OCI-LY1 (cell line): ENCODE results near the gene OXSR1.

ENCODE experiments used
- H2AFZ ChIP-seq: fragments of 200-600 bp; sonication (generic), shearing (Covaris generic); 2 replicates; pipeline ENCODE4 v1.6.0; 2014; ENCODE audit warnings: antibody characterized with exemption, mild to moderate bottlenecking, low read length
- H3F3A ChIP-seq: fragments of 200-600 bp; sonication (generic), shearing (Covaris generic); 2 replicates; pipeline ENCODE4 v1.6.0; 2014; ENCODE audit warnings: mild to moderate bottlenecking, antibody characterized with exemption, low read length, moderate library complexity; ENCODE audit not compliant: insufficient read depth
- H3K27ac ChIP-seq: fragments of 200-600 bp; sonication (generic); 2 replicates; pipeline ENCODE4 v1.5.1; 2014; ENCODE audit warnings: low read length, mixed run types, mild to moderate bottlenecking, low read depth; ENCODE audit not compliant: poor library complexity, severe bottlenecking
- H3K27me3 ChIP-seq: fragments of 200-600 bp; sonication (generic); 2 replicates; pipeline ENCODE4 v1.6.0; 2014; ENCODE audit warnings: antibody characterized with exemption, mild to moderate bottlenecking, low read length, moderate library complexity; ENCODE audit not compliant: insufficient read depth
- H3K36me3 ChIP-seq: fragments of 200-600 bp; sonication (generic); 2 replicates; pipeline ENCODE4 v1.6.1; 2014; ENCODE audit warnings: mild to moderate bottlenecking, antibody characterized with exemption, low read length, moderate library complexity, mixed read lengths; ENCODE audit not compliant: insufficient read depth
- H3K4me1 ChIP-seq: fragments of 200-600 bp; sonication (generic); 2 replicates; pipeline ENCODE4 v1.5.1; 2014; ENCODE audit warnings: mild to moderate bottlenecking, low read length, moderate library complexity; ENCODE audit not compliant: insufficient read depth, severe bottlenecking
- H3K4me2 ChIP-seq: fragments of 200-600 bp; sonication (generic), shearing (Covaris generic); 2 replicates; pipeline ENCODE4 v1.6.1; 2014; ENCODE audit warnings: low read length
- H3K4me3 ChIP-seq: fragments of 200-600 bp; sonication (generic); 2 replicates; pipeline ENCODE4 v1.5.1; 2014; ENCODE audit warnings: low read length, low read depth, mild to moderate bottlenecking, mixed read lengths; ENCODE audit not compliant: poor library complexity, severe bottlenecking
- H3K79me2 ChIP-seq: fragments of 200-600 bp; shearing (Covaris generic); 2 replicates; pipeline ENCODE4 v1.6.1; 2016; ENCODE audit warnings: mixed run types, low read length, mixed read lengths; ENCODE audit not compliant: insufficient read depth
- H3K9ac ChIP-seq: fragments of 200-600 bp; sonication (generic), shearing (Covaris generic); 2 replicates; pipeline ENCODE4 v1.6.1; 2014; ENCODE audit warnings: mild to moderate bottlenecking, low read length, mixed read lengths
- H3K9me2 ChIP-seq: fragments of 200-600 bp; sonication (generic), shearing (Covaris generic); 2 replicates; pipeline ENCODE4 v1.6.1; 2014; ENCODE audit warnings: low read depth, mild to moderate bottlenecking, low read length, mixed read lengths
- H3K9me3 ChIP-seq: fragments of 200-600 bp; shearing (Covaris generic); 2 replicates; pipeline ENCODE4 v1.6.1; 2014; ENCODE audit warnings: low read length, mixed read lengths
- H4K20me1 ChIP-seq: fragments of 200-600 bp; sonication (generic), shearing (Covaris generic); 2 replicates; pipeline ENCODE4 v1.6.0; 2016; ENCODE audit warnings: mild to moderate bottlenecking, low read length; ENCODE audit not compliant: insufficient read depth
- EZH2 ChIP-seq: fragments of 200-600 bp; sonication (generic), shearing (Covaris generic); IDR thresholded peaks from 2 replicates; pipeline ENCODE4 v1.8.0; 2017; ENCODE audit warnings: borderline replicate concordance, mixed run types, mild to moderate bottlenecking, antibody characterized with exemption, low read length, moderate library complexity, mixed read lengths
- TF ChIP-seq, protein P1 (sequence below): fragments of 200-600 bp; sonication (generic), shearing (Covaris generic); IDR thresholded peaks from 2 replicates; pipeline ENCODE4 v1.5.1; 2017; ENCODE audit warnings: mild to moderate bottlenecking, antibody characterized with exemption, low read length, moderate library complexity, mixed read lengths

OXSR1 gene

DNA sequence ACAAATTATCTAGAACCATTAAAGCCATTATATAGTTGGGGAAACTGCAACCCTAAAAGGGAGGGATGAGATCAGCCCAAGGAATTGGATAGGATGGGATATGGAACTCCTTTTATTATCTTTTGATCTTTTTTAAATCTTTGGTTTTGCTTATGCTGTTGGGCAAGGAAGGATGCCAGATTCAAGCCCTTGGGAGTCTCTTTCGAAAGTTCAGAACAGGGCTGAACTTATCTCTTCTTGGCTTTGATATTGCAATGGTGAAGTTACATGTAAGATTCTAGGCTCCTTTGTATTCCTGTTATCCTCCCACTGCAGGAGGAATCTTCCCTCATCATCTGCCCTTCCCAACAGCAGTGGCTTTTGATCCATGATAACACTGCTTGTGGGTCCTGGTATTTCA lies 90.3 kb downstream of the OXSR1 start:
- Histone ChIP-seq H3K36me3 (peaks cover 54% of the 10 kb centered on the region), H3K79me2 (no peaks in the 10 kb centered on the region), H4K20me1 (no peaks in the 10 kb centered on the region), H3K27ac (no peak overlapping the region), H3K4me3 (no peak overlapping the region), H3K27me3 (no peaks in the 10 kb centered on the region), H3K9me2 (no peaks in the 10 kb centered on the region), H3K9me3 (no peaks in the 10 kb centered on the region), H3K9ac (no peak overlapping the region), H3F3A (no peaks in the 10 kb centered on the region), H3K4me1 (no peaks in the 10 kb centered on the region), H2AFZ (no peak overlapping the region), H3K4me2 (no peak overlapping the region)
- TF ChIP-seq EZH2 = no peak
- TF ChIP-seq, protein P1, sequence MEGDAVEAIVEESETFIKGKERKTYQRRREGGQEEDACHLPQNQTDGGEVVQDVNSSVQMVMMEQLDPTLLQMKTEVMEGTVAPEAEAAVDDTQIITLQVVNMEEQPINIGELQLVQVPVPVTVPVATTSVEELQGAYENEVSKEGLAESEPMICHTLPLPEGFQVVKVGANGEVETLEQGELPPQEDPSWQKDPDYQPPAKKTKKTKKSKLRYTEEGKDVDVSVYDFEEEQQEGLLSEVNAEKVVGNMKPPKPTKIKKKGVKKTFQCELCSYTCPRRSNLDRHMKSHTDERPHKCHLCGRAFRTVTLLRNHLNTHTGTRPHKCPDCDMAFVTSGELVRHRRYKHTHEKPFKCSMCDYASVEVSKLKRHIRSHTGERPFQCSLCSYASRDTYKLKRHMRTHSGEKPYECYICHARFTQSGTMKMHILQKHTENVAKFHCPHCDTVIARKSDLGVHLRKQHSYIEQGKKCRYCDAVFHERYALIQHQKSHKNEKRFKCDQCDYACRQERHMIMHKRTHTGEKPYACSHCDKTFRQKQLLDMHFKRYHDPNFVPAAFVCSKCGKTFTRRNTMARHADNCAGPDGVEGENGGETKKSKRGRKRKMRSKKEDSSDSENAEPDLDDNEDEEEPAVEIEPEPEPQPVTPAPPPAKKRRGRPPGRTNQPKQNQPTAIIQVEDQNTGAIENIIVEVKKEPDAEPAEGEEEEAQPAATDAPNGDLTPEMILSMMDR = no peak

DNA sequence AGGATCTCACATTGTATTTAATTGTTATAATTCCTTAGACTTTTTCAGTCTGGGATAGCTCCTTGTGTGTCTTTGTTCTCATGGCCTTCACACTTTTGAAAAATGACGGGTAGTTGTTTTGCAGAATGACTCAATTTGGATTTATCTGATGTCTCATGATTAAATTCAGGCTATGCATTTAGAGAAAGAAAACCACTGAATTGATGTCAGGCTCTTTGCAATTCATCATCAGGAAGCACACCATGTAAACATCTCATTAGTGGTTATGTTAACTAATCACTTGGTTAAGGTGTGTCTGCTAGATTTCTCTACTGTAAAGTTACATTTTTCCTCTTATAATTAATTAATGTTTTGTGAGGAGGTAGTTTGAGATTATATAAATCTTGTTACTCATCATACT lies 92.2 kb downstream of the OXSR1 start:
- peaks cover 35% of the 10 kb centered on the region for H3K36me3 ChIP-seq

DNA sequence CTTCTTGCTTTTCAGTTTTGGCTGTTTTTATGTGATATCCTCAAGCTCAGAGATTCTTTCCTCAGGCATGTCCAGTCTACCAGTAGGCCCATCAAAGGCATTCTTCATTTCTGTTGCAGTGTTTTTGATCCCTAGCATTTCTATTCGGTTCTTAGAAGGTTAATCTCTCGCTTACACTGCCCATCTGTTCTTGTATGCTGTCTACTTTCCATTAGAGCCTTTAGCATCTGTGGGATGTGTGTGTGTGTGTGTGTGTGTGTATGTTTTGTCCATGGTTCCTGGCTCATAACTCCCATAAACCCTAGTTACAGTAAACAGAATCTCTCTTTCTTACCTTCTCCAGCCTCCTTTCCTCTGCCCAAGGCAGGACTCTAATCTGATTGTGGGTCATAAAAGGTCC lies 95.1 kb downstream of the OXSR1 start:
- H3K27me3 ChIP-seq = no peaks in the 10 kb centered on the region
- no peaks in the 10 kb centered on the region for H4K20me1 ChIP-seq
- H3F3A ChIP-seq = no peaks in the 10 kb centered on the region
- H3K79me2 ChIP-seq = no peaks in the 10 kb centered on the region
- H3K4me3 ChIP-seq = no peak overlapping the region
- TF ChIP-seq EZH2 = no peak
- TF ChIP-seq, protein P1 = no peak
- H3K9me3 ChIP-seq = no peaks in the 10 kb centered on the region
- no peaks in the 10 kb centered on the region for H3K4me1 ChIP-seq
- H2AFZ ChIP-seq = no peak overlapping the region
- no peak overlapping the region for H3K9ac ChIP-seq
- H3K27ac ChIP-seq = no peak overlapping the region
- no peaks in the 10 kb centered on the region for H3K9me2 ChIP-seq
- no peak overlapping the region for H3K4me2 ChIP-seq
- H3K36me3 ChIP-seq = peaks cover 13% of the 10 kb centered on the region; the same call in 1 of the 2 replicates

More for the DNA sequence above, 92.2 kb downstream of the OXSR1 start:
- Histone ChIP-seq H3F3A (no peaks in the 10 kb centered on the region), H3K9ac (no peak overlapping the region), H3K4me1 (no peaks in the 10 kb centered on the region), H3K4me2 (no peak overlapping the region), H3K4me3 (no peak overlapping the region), H3K27me3 (no peaks in the 10 kb centered on the region), H3K9me3 (no peaks in the 10 kb centered on the region), H3K27ac (no peak overlapping the region), H4K20me1 (no peaks in the 10 kb centered on the region), H2AFZ (no peak overlapping the region), H3K9me2 (no peaks in the 10 kb centered on the region), H3K79me2 (no peaks in the 10 kb centered on the region)
- TF ChIP-seq EZH2 = no peak
- TF ChIP-seq, protein P1 = no peak
